Astrocyte (in vitro differentiated cells and primary cell): Measurements from ENCODE around the gene NPHP4. TPM values are rescaled to one million over a fixed set of nuclear protein-coding genes. Genes with fewer than 3 reads are reported as not detected.

Source experiments
- DNase-seq: peaks from one replicate; pipeline ENCODE4 v3.0.0-alpha.2; 2010; ENCODE audit warnings: low read depth
- FAIRE-seq: peaks from 2 replicates; lab custom pipeline; 2011; peaks lifted over from hg19 to GRCh38; lab: Jason Lieb, UNC
- H2AFZ ChIP-seq: 2 replicates; pipeline ENCODE4 v1.6.0; 2012; ENCODE audit warnings: low read depth, low read length, inconsistent platforms
- H3K27ac ChIP-seq: 2 replicates; pipeline ENCODE4 v1.5.1; 2011; ENCODE audit warnings: low read depth, low read length, inconsistent platforms
- H3K27me3 ChIP-seq: 2 replicates; pipeline ENCODE4 v1.6.0; 2011; ENCODE audit warnings: low read length, inconsistent platforms; ENCODE audit not compliant: insufficient read depth
- H3K36me3 ChIP-seq: 2 replicates; pipeline ENCODE4 v1.5.1; 2011; ENCODE audit warnings: low read length, inconsistent platforms; ENCODE audit not compliant: insufficient read depth
- H3K4me1 ChIP-seq: 2 replicates; pipeline ENCODE4 v1.5.1; 2011; ENCODE audit warnings: low read length, inconsistent platforms; ENCODE audit not compliant: insufficient read depth
- H3K4me2 ChIP-seq: 2 replicates; pipeline ENCODE4 v1.6.0; 2012; ENCODE audit warnings: low read length, inconsistent platforms
- H3K4me3 ChIP-seq: 2 replicates; pipeline ENCODE4 v1.5.1; 2011; ENCODE audit warnings: low read depth, mild to moderate bottlenecking, low read length, inconsistent platforms; ENCODE audit not compliant: insufficient read depth
- H3K79me2 ChIP-seq: 2 replicates; pipeline ENCODE4 v1.6.0; 2012; ENCODE audit warnings: mild to moderate bottlenecking, low read length, inconsistent platforms; ENCODE audit not compliant: insufficient read depth
- H3K9ac ChIP-seq: 2 replicates; pipeline ENCODE4 v1.6.0; 2012; ENCODE audit warnings: mild to moderate bottlenecking, low read length, inconsistent platforms
- H3K9me3 ChIP-seq: 2 replicates; pipeline ENCODE4 v1.5.1; 2012; ENCODE audit warnings: low read depth, mild to moderate bottlenecking, low read length, inconsistent platforms; ENCODE audit not compliant: insufficient read depth
- H4K20me1 ChIP-seq: 2 replicates; pipeline ENCODE4 v1.6.0; 2012; ENCODE audit warnings: low read length, inconsistent platforms; ENCODE audit not compliant: insufficient read depth
- H3K27ac Mint-ChIP-seq: one replicate; pipeline ENCODE4 v1.8.0; 2021; ENCODE audit warnings: mild to moderate bottlenecking, mixed read lengths; ENCODE audit not compliant: unreplicated experiment
- H3K27me3 Mint-ChIP-seq: one replicate; pipeline ENCODE4 v1.8.0; 2021; ENCODE audit warnings: low read depth, mixed read lengths; ENCODE audit not compliant: unreplicated experiment
- H3K36me3 Mint-ChIP-seq: one replicate; pipeline ENCODE4 v1.8.0; 2021; ENCODE audit warnings: low read depth, mixed read lengths; ENCODE audit not compliant: unreplicated experiment
- H3K4me1 Mint-ChIP-seq: one replicate; pipeline ENCODE4 v1.8.0; 2021; ENCODE audit warnings: low read depth, mixed read lengths; ENCODE audit not compliant: unreplicated experiment
- H3K4me3 Mint-ChIP-seq: one replicate; pipeline ENCODE4 v1.8.0; 2021; ENCODE audit warnings: mild to moderate bottlenecking, moderate library complexity, mixed read lengths; ENCODE audit not compliant: unreplicated experiment
- H3K9me3 Mint-ChIP-seq: one replicate; pipeline ENCODE4 v1.8.0; 2021; ENCODE audit warnings: mild to moderate bottlenecking, mixed read lengths; ENCODE audit not compliant: unreplicated experiment
- CTCF ChIP-seq: IDR thresholded peaks from 2 replicates; pipeline ENCODE4 v1.5.1; 2011; ENCODE audit warnings: low read depth, mild to moderate bottlenecking, inconsistent platforms, low read length, moderate library complexity; ENCODE audit not compliant: insufficient read depth
- EZH2 ChIP-seq: IDR thresholded peaks from 2 replicates; pipeline ENCODE4 v1.6.1; 2012; ENCODE audit warnings: mild to moderate bottlenecking, low read length, inconsistent platforms; ENCODE audit not compliant: insufficient read depth
- total RNA-seq: library from RNA; stranded (reverse); gene quantifications from 2 replicates; pipeline ENCODE4 v1.2.1, GENCODE V29; 2021

The NPHP4 gene
- total RNA-seq, 1 donor from 2014 or later: 8.4 TPM

DNA sequence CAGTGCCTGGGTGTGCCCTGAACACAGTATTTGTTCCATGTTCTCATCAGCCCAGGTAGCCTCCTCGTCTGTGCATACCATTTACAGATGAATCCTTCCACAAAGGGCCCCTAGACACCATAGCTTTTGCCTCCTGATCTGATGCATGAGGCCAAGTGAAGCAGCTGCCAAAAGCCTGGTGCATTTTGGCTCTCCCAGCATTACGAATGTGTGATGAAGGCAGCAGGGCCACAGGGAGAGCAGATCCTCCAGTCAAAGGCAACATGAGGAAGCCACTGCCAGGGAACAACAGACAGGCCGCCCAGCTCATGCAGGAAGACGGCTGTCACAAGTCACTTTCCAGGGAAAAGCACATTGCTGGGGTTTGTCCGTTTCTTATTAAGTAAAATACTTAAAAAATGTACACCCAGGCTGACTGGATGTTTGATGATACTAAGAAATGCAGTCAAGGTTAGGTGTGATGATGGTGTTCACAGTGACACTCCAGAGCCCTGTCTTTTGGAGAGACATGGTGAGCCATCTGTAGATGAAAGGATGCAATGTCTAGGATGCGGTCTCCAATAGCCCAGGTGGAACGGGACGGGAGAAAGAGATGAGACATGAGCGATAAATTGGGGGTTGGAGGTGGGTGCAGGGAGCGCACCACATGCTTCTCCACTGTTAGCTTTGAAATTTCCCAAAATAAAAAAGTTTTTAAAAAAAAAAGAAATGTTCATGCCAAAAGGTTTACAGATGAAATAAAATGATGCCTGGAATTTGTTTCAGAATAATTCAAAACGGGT is 48.7 kb downstream of the NPHP4 start:
- FAIRE-seq: no peak
- H3K4me1 ChIP-seq: peaks cover 9% of the 10 kb centered on the region
- no peaks in the 10 kb centered on the region for H3K27me3 ChIP-seq
- no peak overlapping the region for H2AFZ ChIP-seq
- no peaks in the 10 kb centered on the region for H3K27me3 Mint-ChIP-seq
- no peak overlapping the region for H3K27ac ChIP-seq
- H3K79me2 ChIP-seq: no peaks in the 10 kb centered on the region
- no peak overlapping the region for H3K4me3 Mint-ChIP-seq
- H3K9me3 Mint-ChIP-seq: no peaks in the 10 kb centered on the region
- H3K36me3 Mint-ChIP-seq: peaks cover 27% of the 10 kb centered on the region
- no peaks in the 10 kb centered on the region for H3K9me3 ChIP-seq
- no peak overlapping the region for H3K4me2 ChIP-seq
- TF ChIP-seq EZH2 (no peak), CTCF (no peak)
- H3K4me1 Mint-ChIP-seq: peaks cover 17% of the 10 kb centered on the region
- no peak overlapping the region for H3K4me3 ChIP-seq
- no peaks in the 10 kb centered on the region for H3K36me3 ChIP-seq
- no peak for DNase-seq
- no peak overlapping the region for H3K9ac ChIP-seq
- H4K20me1 ChIP-seq: peaks cover 4% of the 10 kb centered on the region
- H3K27ac Mint-ChIP-seq: no peak overlapping the region

DNA sequence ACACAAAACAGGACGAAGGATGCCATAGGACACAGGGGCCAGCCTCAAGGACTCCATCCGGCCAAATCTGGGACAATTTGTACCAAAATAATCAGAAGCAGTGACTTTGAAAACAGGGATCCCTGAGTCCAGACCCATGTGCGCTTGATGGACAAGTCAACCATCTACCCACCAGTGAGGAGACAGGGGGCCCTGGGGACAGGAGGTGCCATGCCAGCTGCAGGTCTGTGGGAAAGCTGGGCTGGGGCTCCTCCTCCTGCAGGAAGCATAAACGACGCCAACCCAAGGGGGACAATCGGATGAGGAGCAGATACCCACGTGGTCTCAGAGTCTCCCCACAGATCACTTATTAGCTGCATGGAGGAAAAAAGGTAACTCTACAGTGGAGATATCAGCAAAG is 50.6 kb downstream of the NPHP4 start:
- DNase-seq (no peak), FAIRE-seq (no peak)
- Mint-ChIP-seq H3K36me3 (peaks cover 16% of the 10 kb centered on the region), H3K9me3 (no peaks in the 10 kb centered on the region), H3K4me1 (peaks cover 33% of the 10 kb centered on the region), H3K27ac (no peak overlapping the region), H3K4me3 (no peak overlapping the region), H3K27me3 (no peaks in the 10 kb centered on the region)
- Histone ChIP-seq H3K9me3 (no peaks in the 10 kb centered on the region), H3K4me2 (no peak overlapping the region), H3K4me3 (no peak overlapping the region), H3K27me3 (no peaks in the 10 kb centered on the region), H3K79me2 (no peaks in the 10 kb centered on the region), H3K9ac (no peak overlapping the region), H3K4me1 (peaks cover 18% of the 10 kb centered on the region), H4K20me1 (no peaks in the 10 kb centered on the region), H2AFZ (no peak overlapping the region), H3K36me3 (no peaks in the 10 kb centered on the region), H3K27ac (no peak overlapping the region)
- TF ChIP-seq CTCF: no peak
- no peak for TF ChIP-seq EZH2
